ENCODE measurements around the gene AHNAK. TPM values are rescaled to one million over a fixed set of nuclear protein-coding genes. Genes with fewer than 3 reads are reported as not detected.

AHNAK gene
- total RNA-seq, 2 experiments from 2014 or later, result 0.21 to 0.28 TPM

DNA sequence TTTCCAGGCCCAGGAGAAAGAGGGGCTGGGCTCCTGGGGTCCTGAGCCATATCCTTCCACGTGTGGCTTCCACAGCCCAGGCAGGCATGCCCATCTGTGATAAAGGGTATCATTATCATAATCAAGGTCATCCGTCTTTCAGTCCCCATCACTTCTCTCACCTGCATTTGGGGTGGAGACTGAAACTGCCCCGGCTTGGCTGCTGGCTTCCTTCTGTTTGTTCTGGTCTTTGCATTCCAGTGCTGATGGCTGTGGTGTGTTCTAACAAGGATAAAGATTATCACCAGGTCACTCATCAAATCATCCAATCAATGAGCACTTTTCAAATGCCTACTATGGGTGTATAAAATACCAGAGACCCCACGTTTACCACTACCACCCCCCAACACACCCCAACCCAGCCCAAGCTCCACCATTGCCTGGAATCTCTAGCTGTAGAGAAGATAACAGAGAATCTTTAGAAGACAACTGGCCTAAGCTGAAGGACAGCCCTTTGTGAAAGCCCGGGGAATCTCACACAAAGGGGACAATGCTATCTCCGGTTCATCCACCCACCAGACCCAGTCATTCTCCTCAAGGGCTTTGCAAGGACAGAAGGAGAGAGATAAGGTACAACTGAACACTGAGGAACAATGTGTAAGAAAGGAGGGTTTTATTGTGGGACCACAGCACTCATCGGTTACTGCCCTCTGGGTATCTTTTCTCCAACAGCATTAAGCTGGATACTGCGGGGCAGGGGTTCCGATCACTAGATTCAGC is 54.9 kb downstream of the AHNAK start:
- Histone ChIP-seq H2AFZ (ENCODE audit: low read length) (no peak overlapping the region), H3K9me3 (ENCODE audit: low read length) (no peaks in the 10 kb centered on the region), H3K27ac (ENCODE audit: low read depth, low read length, poor library complexity, severe bottlenecking) (no peak overlapping the region), H3K4me2 (ENCODE audit: low read length) (no peak overlapping the region), H3K9me2 (ENCODE audit: insufficient read depth, low read length) (no peaks in the 10 kb centered on the region), H3K79me2 (ENCODE audit: insufficient read depth, low read depth, low read length) (no peaks in the 10 kb centered on the region), H4K20me1 (ENCODE audit: insufficient read depth, low read length) (no peaks in the 10 kb centered on the region), H3K4me1 (ENCODE audit: insufficient read depth, low read length, poor library complexity, severe bottlenecking) (no peaks in the 10 kb centered on the region), H3K4me3 (ENCODE audit: low read depth, low read length, poor library complexity, severe bottlenecking) (no peak overlapping the region), H3K36me3 (ENCODE audit: insufficient read depth, low read length) (no peaks in the 10 kb centered on the region)
- ChIA-PET POLR2A (no interaction called here), CTCF (ENCODE audit: unreplicated experiment) (no interaction called here)
- no TSS peak for BruUV-seq (replicated peaks)
- intact Hi-C loops (cut with micrococcal nuclease; ENCODE audit: unreplicated experiment), result no loop called here
- TF ChIP-seq EZH2phosphoT487 (IDR thresholded peaks at IDR 0.05; ENCODE audit: borderline replicate concordance, low read depth, low read length), result no peak
- no peak for TF ChIP-seq CTCF (conservative IDR thresholded peaks at IDR 0.05; ENCODE audit: low read length)
- no peak for DNase-seq (ENCODE audit: low spot score)

GRCh38 chr11:62489204-62489603 is 57.4 kb downstream of the AHNAK start:
- Histone ChIP-seq H3K9me2 (ENCODE audit: insufficient read depth, low read length) (no peaks in the 10 kb centered on the region), H3K9me3 (ENCODE audit: low read length) (no peaks in the 10 kb centered on the region), H3K79me2 (ENCODE audit: insufficient read depth, low read depth, low read length) (no peaks in the 10 kb centered on the region), H3K4me1 (ENCODE audit: insufficient read depth, low read length, poor library complexity, severe bottlenecking) (no peaks in the 10 kb centered on the region), H3K36me3 (ENCODE audit: insufficient read depth, low read length) (no peaks in the 10 kb centered on the region), H3K27ac (ENCODE audit: low read depth, low read length, poor library complexity, severe bottlenecking) (no peak overlapping the region), H4K20me1 (ENCODE audit: insufficient read depth, low read length) (no peaks in the 10 kb centered on the region), H3K4me3 (ENCODE audit: low read depth, low read length, poor library complexity, severe bottlenecking) (no peak overlapping the region), H3K4me2 (ENCODE audit: low read length) (no peak overlapping the region), H2AFZ (ENCODE audit: low read length) (no peak overlapping the region)
- TF ChIP-seq CTCF (conservative IDR thresholded peaks at IDR 0.05; ENCODE audit: low read length) (no peak), EZH2phosphoT487 (IDR thresholded peaks at IDR 0.05; ENCODE audit: borderline replicate concordance, low read depth, low read length) (no peak)
- no TSS peak for BruUV-seq (replicated peaks)
- no peak for DNase-seq (ENCODE audit: low spot score)
- ChIA-PET CTCF (ENCODE audit: unreplicated experiment) (no interaction called here), POLR2A (no interaction called here)
- intact Hi-C loops (cut with micrococcal nuclease; ENCODE audit: unreplicated experiment), result no loop called here

DNA sequence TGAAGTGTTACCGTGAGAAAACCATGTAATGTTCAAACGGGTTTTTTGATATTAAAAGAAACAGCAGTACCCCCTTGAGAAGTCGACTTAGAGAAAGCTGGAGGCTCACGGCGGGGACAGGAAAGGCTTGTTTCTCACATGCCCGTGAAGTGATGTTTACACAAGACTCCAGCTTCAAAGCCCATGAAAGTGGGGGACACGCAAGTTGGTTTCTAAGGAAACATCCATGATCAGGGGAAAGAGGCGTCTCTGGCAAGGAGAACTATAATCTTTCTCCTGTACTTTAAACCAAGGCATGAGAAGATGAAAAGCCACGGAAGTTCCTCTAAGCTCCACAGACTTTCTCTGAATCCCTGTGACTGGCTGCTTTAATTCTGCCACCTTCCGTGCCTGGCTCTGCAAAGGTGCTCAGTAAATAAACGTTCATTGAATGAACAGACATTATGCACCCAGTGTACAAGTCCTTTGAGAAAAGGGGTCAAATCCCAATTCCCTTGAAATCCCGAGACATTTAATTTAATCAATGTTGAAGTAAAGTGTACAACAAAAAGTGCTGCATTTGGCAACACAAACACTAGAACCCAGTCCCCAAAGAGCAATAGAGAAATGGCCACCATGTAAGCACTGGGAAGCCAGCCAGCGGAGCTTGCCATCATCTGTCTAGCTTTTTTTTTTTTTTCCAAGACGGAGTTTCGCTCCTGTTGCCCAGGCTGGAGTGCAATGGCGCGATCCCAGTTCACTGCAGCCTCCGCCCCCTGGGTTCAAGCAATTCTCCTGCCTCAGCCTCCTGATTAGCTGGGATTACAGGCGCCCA is 58.7 kb downstream of the AHNAK start:
- no peaks in the 10 kb centered on the region for H3K9me3 ChIP-seq (ENCODE audit: low read length)
- H3K9me2 ChIP-seq (ENCODE audit: insufficient read depth, low read length), result no peaks in the 10 kb centered on the region
- DNase-seq (ENCODE audit: low spot score), result no peak
- no peak overlapping the region for H3K4me3 ChIP-seq (ENCODE audit: low read depth, low read length, poor library complexity, severe bottlenecking)
- no peak for TF ChIP-seq EZH2phosphoT487 (IDR thresholded peaks at IDR 0.05; ENCODE audit: borderline replicate concordance, low read depth, low read length)
- TF ChIP-seq CTCF (conservative IDR thresholded peaks at IDR 0.05; ENCODE audit: low read length), result no peak
- no peaks in the 10 kb centered on the region for H3K36me3 ChIP-seq (ENCODE audit: insufficient read depth, low read length)
- no peaks in the 10 kb centered on the region for H3K4me1 ChIP-seq (ENCODE audit: insufficient read depth, low read length, poor library complexity, severe bottlenecking)
- no TSS peak for BruUV-seq (replicated peaks)
- H3K79me2 ChIP-seq (ENCODE audit: insufficient read depth, low read depth, low read length), result no peaks in the 10 kb centered on the region
- no peak overlapping the region for H3K4me2 ChIP-seq (ENCODE audit: low read length)
- intact Hi-C loops (cut with micrococcal nuclease; ENCODE audit: unreplicated experiment), result no loop called here
- H3K27ac ChIP-seq (ENCODE audit: low read depth, low read length, poor library complexity, severe bottlenecking), result no peak overlapping the region
- H4K20me1 ChIP-seq (ENCODE audit: insufficient read depth, low read length), result no peaks in the 10 kb centered on the region
- ChIA-PET CTCF (ENCODE audit: unreplicated experiment) (no interaction called here), POLR2A (interaction anchor here (0.6 to 1.3 kb wide), 3 partner anchors 8 to 246 kb away, joined by 3 read pairs; no protein-coding TSS in a partner anchor)
- no peak overlapping the region for H2AFZ ChIP-seq (ENCODE audit: low read length)

Measured in OCI-LY7 (cell line).